Non-pigmented ciliary epithelial cell (primary cell): Measurements from ENCODE around the gene SORCS2.

Experiments
- DNase-seq: peaks from one replicate; pipeline ENCODE4 v3.0.0-alpha.2; 2010; ENCODE audit warnings: low read depth

Gene SORCS2

GRCh38 chr4:7268941-7269340, 76.6 kb downstream of the SORCS2 start:
- DNase-seq, result no peak

GRCh38 chr4:7270121-7270520, 77.8 kb downstream of the SORCS2 start:
- no peak for DNase-seq

DNA sequence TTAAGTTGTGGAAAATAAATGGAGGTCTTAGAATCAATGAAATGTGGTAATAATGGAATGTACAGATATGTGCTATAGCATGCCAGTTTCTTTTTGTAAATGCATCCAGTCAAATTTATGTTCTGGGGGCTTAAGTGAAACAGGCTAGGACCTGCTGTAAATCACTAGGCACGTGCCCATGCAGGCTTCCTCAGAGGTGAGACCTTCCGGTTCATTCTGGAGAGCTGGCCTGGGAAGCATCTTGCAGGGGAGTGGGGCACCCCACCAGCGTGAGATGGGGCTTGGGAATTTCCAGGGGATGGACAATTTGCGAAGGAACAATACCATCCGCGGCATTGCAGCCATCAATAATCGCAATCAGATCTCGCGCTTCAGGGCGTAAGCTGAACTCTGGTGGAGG, 80.1 kb downstream of the SORCS2 start:
- no peak for DNase-seq

DNA sequence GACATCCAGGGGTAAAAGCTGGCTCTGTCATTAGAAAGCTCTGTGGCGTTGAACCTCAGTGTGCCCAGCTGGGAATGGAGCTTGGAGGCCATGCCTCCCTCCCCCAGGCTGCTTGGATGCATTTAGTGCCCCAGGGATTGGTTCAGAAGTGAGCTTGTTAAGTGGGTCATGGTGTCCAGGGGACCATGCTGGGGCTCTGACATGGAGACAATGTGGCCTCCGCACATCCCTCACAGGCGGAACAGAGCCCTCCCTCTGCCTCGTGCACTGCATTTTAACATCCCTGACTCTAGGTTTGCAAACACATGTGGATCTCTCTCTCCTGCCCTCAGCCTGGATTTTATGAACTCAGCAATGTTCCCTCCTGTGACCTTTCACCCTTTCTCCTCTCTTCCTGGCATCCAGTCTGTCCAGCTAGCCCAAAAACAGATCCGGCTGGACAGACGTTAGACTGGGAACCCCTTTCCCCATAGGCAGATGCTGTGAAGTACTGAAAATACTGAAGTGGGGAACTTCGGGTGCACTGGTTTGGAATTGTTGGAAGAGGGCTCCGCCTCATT, 81.5 kb downstream of the SORCS2 start:
- DNase-seq, result no peak

GRCh38 chr4:7275067-7275466, 82.7 kb downstream of the SORCS2 start:
- DNase-seq, result no peak

GRCh38 chr4:7275490-7276154, 83.3 kb downstream of the SORCS2 start:
- DNase-seq, result no peak

- DNase-seq, result no peak
These were observed 84.2 kb downstream of the SORCS2 start for GRCh38 chr4:7276515-7276914.

DNA sequence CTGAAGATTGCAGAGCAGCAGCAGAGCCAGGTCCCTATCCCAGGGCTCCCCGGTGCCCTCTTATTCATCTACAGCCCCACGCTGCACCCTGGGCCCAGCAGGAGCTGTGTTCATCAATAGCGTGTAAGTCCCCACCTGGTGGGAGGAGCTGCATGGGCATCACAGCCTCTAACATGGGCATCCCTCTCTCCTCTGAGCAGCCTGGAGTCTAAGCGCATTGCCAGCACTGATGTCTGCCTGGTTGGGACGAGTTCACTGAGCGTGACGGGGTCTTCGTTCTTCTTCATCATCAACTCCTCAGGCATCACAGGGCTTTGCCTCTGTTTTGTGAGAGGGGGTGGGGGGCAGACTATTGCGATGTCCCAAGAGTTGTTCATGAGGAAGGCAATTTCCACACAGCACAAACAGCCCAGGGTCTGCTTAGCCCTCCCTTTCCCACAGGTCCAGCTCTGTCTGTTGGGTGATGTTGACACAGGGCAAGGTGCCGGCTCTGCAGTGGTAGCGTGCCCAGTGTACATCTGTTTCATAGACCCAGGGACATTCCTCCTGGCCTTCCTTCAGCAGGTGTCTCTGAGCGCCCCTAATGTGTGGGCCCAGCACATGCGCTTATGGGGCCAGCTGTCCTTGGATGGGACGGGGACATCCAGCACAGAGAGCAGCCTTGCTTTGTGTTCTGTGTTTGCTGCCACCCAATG, 85.9 kb downstream of the SORCS2 start:
- no peak for DNase-seq

DNA sequence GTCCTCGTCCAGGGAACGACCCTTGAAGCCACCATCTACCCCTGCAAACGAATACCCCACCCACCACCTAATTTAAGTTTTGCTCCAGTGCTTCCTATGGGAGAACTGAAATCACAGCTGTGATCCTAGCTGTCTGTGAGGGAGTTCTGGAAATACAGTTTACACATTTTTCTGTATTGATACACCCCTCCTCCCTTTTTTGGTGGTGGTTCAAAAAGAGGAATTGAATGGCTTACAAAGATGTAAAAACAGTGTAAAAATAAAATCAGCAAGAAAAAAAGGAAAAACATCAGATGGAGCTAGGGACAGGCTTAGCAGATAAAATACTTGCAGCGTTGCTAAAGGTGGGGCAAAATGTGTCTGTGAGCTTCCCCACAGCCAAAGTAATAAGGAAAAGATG, 86.6 kb downstream of the SORCS2 start:
- DNase-seq, result no peak

- no peak for DNase-seq
These were observed 87.6 kb downstream of the SORCS2 start for GRCh38 chr4:7279902-7280301.

GRCh38 chr4:7280926-7281690, 88.8 kb downstream of the SORCS2 start:
- DNase-seq, result no peak

GRCh38 chr4:7281691-7282665, 89.6 kb downstream of the SORCS2 start:
- DNase-seq, result no peak

GRCh38 chr4:7282786-7283440, 90.6 kb downstream of the SORCS2 start:
- no peak for DNase-seq

GRCh38 chr4:7285244-7286094, 93.1 kb downstream of the SORCS2 start:
- no peak for DNase-seq

- no peak for DNase-seq
These were observed 93.8 kb downstream of the SORCS2 start for GRCh38 chr4:7286170-7286569.

GRCh38 chr4:7286798-7287197, 94.5 kb downstream of the SORCS2 start:
- no peak for DNase-seq

GRCh38 chr4:7287274-7287917, 95.1 kb downstream of the SORCS2 start:
- no peak for DNase-seq

GRCh38 chr4:7287918-7288280, 95.6 kb downstream of the SORCS2 start:
- no peak for DNase-seq

- no peak for DNase-seq
These were observed 96.6 kb downstream of the SORCS2 start for GRCh38 chr4:7288751-7289523.
